K562 (cell line): ENCODE results near the gene ZNF629. TPM values are rescaled to one million over a fixed set of nuclear protein-coding genes. Genes with fewer than 3 reads are reported as not detected.

Experiments
- CBFA2T3 ChIP-seq: fragments of 450-650 bp; IDR thresholded peaks from 2 replicates; pipeline ENCODE4 v1.6.1; 2017
- GTF2E2 ChIP-seq: fragments of 200-800 bp; sonication (Bioruptor generic); IDR thresholded peaks from 2 replicates; pipeline ENCODE4 v1.6.1; 2016; ENCODE audit warnings: missing genetic modification characterization, missing compliant biosample characterization
- HES1 ChIP-seq: fragments of 450-650 bp; IDR thresholded peaks from 2 replicates; pipeline ENCODE4 v1.6.1; 2016; ENCODE audit warnings: low read depth, mild to moderate bottlenecking, moderate library complexity
- POLR2A ChIP-seq: fragments of 450-650 bp; conservative IDR thresholded peaks from 2 replicates; pipeline ENCODE4 v1.6.1; 2016
- SMARCA5 ChIP-seq: fragments of 450-650 bp; IDR thresholded peaks from 2 replicates; pipeline ENCODE4 v1.6.1; 2016
- ZBTB40 ChIP-seq, 2 experiments: fragments of 450-650 bp in 1 of 2; sonication (generic) in 1 of 2; formaldehyde crosslinking in 1 of 2; IDR thresholded peaks; 2 replicates each; pipeline versions ENCODE4 v1.7.1 to v1.9.0; 2016 to 2022; ENCODE audit warnings: inconsistent platforms in 1 of 2, mild to moderate bottlenecking in 1 of 2, missing genetic modification reagents in 1 of 2
- ZNF324 ChIP-seq: fragments of 250-450 bp; sonication (Bioruptor Pico); IDR thresholded peaks from 2 replicates; pipeline ENCODE4 v1.4.0; 2020; ENCODE audit warnings: mild to moderate bottlenecking
- ZNF347 ChIP-seq: fragments of 450-650 bp; formaldehyde crosslinking; IDR thresholded peaks from 2 replicates; pipeline ENCODE4 v1.4.0; 2020; ENCODE audit warnings: low read depth, mild to moderate bottlenecking, moderate library complexity
- polyA plus RNA-seq, 8 experiments: library from polyadenylated mRNA; depleted of rRNA in 4 of 8; stranded (reverse) in 5 of 8; unstranded in 3 of 8; fragments of >200 nt; fragmentation: Nextera tagmentation in 2 of 8; fragmentation: Illumina TruSeq in 1 of 8; extraction: Ambion mirVana in 2 of 8; extraction: Trizol in 1 of 8; gene quantifications; 2 replicates each; pipeline versions ENCODE4 v1.2.1 to v1.2.3, GENCODE V29; 2011 to 2014; ENCODE audit warnings: inconsistent platforms in 1 of 8, missing spikeins in 1 of 8
- total RNA-seq, 7 experiments: library from RNA; depleted of rRNA in 6 of 7; stranded (reverse); fragments of >200 nt in 6 of 7; fragmentation: Illumina TruSeq in 2 of 7; extraction: Trizol in 2 of 7; gene quantifications; 2 replicates each; pipeline versions ENCODE4 v1.2.1 to v1.2.3, GENCODE V29; 2011 to 2021; ENCODE audit warnings: low replicate concordance in 1 of 7
- TF ChIP-seq, protein P1 (sequence below): sonication (generic); formaldehyde crosslinking; IDR thresholded peaks from 2 replicates; pipeline ENCODE4 v1.8.0; 2022; ENCODE audit warnings: mild to moderate bottlenecking, low read depth, missing genetic modification reagents
- TF ChIP-seq, protein P2 (sequence below): fragments of 250-450 bp; sonication (Bioruptor Pico); IDR thresholded peaks from 2 replicates; pipeline ENCODE4 v1.8.0; 2022; ENCODE audit warnings: moderate library complexity, mild to moderate bottlenecking, inconsistent platforms
- TF ChIP-seq, protein P3 (sequence below): fragments of 450-650 bp; IDR thresholded peaks from 2 replicates; pipeline ENCODE4 v1.6.1; 2016

The ZNF629 gene
- total and polyA plus RNA-seq, 9 of the 15 experiments (the other 6 are each of a cell fraction or from before 2014, with no cell fraction given): 0.44 to 18.8 (median 7.4) TPM

GRCh38 chr16:30775392-30776188 is 11.4 kb downstream of the ZNF629 start (continued):
- TF ChIP-seq, protein P1, sequence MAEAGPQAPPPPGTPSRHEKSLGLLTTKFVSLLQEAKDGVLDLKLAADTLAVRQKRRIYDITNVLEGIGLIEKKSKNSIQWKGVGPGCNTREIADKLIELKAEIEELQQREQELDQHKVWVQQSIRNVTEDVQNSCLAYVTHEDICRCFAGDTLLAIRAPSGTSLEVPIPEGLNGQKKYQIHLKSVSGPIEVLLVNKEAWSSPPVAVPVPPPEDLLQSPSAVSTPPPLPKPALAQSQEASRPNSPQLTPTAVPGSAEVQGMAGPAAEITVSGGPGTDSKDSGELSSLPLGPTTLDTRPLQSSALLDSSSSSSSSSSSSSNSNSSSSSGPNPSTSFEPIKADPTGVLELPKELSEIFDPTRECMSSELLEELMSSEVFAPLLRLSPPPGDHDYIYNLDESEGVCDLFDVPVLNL: peak; percentile 16; the same call in 1 of the 2 replicates
- TF ChIP-seq ZNF347 (CRISPR knock-in tag): 0 out of 2 replicates have a peak, but pooled peaks have one; percentile 12
- TF ChIP-seq GTF2E2 (tag): peak; percentile 73; the same call in 1 of the 2 replicates
- TF ChIP-seq POLR2A: peak; percentile 93
- TF ChIP-seq SMARCA5: 0 out of 2 replicates have a peak, but pooled peaks have one; percentile 16
- 0 out of 2 replicates have a peak, but pooled peaks have one; percentile 2 for TF ChIP-seq CBFA2T3
- TF ChIP-seq, protein P2, sequence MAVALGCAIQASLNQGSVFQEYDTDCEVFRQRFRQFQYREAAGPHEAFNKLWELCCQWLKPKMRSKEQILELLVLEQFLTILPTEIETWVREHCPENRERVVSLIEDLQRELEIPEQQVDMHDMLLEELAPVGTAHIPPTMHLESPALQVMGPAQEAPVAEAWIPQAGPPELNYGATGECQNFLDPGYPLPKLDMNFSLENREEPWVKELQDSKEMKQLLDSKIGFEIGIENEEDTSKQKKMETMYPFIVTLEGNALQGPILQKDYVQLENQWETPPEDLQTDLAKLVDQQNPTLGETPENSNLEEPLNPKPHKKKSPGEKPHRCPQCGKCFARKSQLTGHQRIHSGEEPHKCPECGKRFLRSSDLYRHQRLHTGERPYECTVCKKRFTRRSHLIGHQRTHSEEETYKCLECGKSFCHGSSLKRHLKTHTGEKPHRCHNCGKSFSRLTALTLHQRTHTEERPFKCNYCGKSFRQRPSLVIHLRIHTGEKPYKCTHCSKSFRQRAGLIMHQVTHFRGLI (CRISPR knock-in tag): 0 out of 2 replicates have a peak, but pooled peaks have one; percentile 37
- 0 out of 2 replicates have a peak, but pooled peaks have one; percentile 54 for TF ChIP-seq ZNF324 (CRISPR knock-in tag)
- TF ChIP-seq HES1: no peak
- TF ChIP-seq, protein P3, sequence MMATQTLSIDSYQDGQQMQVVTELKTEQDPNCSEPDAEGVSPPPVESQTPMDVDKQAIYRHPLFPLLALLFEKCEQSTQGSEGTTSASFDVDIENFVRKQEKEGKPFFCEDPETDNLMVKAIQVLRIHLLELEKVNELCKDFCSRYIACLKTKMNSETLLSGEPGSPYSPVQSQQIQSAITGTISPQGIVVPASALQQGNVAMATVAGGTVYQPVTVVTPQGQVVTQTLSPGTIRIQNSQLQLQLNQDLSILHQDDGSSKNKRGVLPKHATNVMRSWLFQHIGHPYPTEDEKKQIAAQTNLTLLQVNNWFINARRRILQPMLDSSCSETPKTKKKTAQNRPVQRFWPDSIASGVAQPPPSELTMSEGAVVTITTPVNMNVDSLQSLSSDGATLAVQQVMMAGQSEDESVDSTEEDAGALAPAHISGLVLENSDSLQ: peak; percentile 36
- peak; percentile 47; the same call in 1 of the 2 replicates for TF ChIP-seq ZBTB40 (IDR thresholded peaks at IDR 0.05)
- no peak for TF ChIP-seq ZBTB40 (CRISPR knock-in tag; IDR thresholded peaks at IDR 0.05)
